HepG2 (cell line): ENCODE data around the gene USP24. TPM values are rescaled to one million over a fixed set of nuclear protein-coding genes. Genes with fewer than 3 reads are reported as not detected.

Experiments
- ATAC-seq: fragments of 200-7000 bp; cut with Tn5 transposase; 3 replicates; pipeline ENCODE4 v1.9.1; 2020; ENCODE audit warnings: mild to moderate bottlenecking, moderate library complexity
- BruUV-seq: library from RNA; stranded (reverse); fragments of 400-500 nt; replicated peaks from 2 replicates; lab custom pipeline; 2021; lab: Mats Ljungman, UMichigan
- CTCF ChIA-PET: fragments of 300-600 bp; formaldehyde crosslinking; extraction: SDS; loops from one replicate; lab custom pipeline; 2021; ENCODE audit warnings: low total read pairs, inconsistent platforms, low intra/inter-chr PET ratio; lab: Yijun Ruan, JAX
- POLR2A ChIA-PET: fragments of 350-600 bp; sonication (Branson Sonifier 250); formaldehyde crosslinking; loops from one replicate; lab custom pipeline; 2020; ENCODE audit warnings: antibody characterized with exemption, inconsistent platforms; lab: Yijun Ruan, JAX
- DNase-seq: peaks from one replicate; pipeline ENCODE4 v3.0.0-alpha.2; 2015; ENCODE audit warnings: low spot score
- FAIRE-seq: peaks from 3 replicates; lab custom pipeline; 2011; peaks lifted over from hg19 to GRCh38; lab: Jason Lieb, UNC
- H2AFZ ChIP-seq: one replicate; pipeline ENCODE4 v1.6.1; 2011; ENCODE audit warnings: low read length, inconsistent platforms
- H3K27ac ChIP-seq: fragments of 300-600 bp; 3 replicates; pipeline ENCODE4 v1.8.0; 2011; ENCODE audit warnings: mixed run types, mild to moderate bottlenecking, mixed read lengths, low read length, inconsistent platforms; ENCODE audit not compliant: insufficient read depth; ENCODE audit errors: extremely low read length
- H3K27me3 ChIP-seq, 2 experiments: fragments of 200-600 bp in 1 of 2; 2 replicates in 1 of 2; 3 replicates in 1 of 2; pipeline versions ENCODE4 v1.6.0 to v1.8.0; 2011; ENCODE audit warnings: low read length in 2 of 2, mild to moderate bottlenecking in 2 of 2, moderate library complexity in 2 of 2, inconsistent platforms in 1 of 2; ENCODE audit not compliant: insufficient read depth in 2 of 2, control insufficient read depth in 1 of 2
- H3K36me3 ChIP-seq, 2 experiments: fragments of 200-600 bp in 1 of 2; replicated peaks in 1 of 2; 2 replicates in 1 of 2; 3 replicates in 1 of 2; pipeline versions ENCODE4 v1.5.1 to v1.8.0; 2011; ENCODE audit warnings: low read length in 2 of 2, inconsistent platforms in 1 of 2; ENCODE audit not compliant: insufficient read depth in 2 of 2, control insufficient read depth in 1 of 2
- H3K4me1 ChIP-seq: 2 replicates; pipeline ENCODE4 v1.5.1; 2012; ENCODE audit warnings: low read length, inconsistent platforms; ENCODE audit not compliant: insufficient read depth
- H3K4me2 ChIP-seq: 2 replicates; pipeline ENCODE4 v1.6.0; 2011; ENCODE audit warnings: low read depth, low read length, inconsistent platforms
- H3K4me3 ChIP-seq, 3 experiments: fragments of 200-600 bp in 1 of 3; sonication (generic), shearing (Covaris generic) in 1 of 3; replicated peaks in 1 of 3; 2 replicates each; pipeline ENCODE4 v1.5.1; 2011 to 2016; ENCODE audit warnings: low read length in 3 of 3, inconsistent platforms in 2 of 3, low read depth in 2 of 3, mild to moderate bottlenecking in 2 of 3, control low read depth in 1 of 3, mixed read lengths in 1 of 3; ENCODE audit not compliant: insufficient read depth in 1 of 3
- H3K79me2 ChIP-seq: one replicate; pipeline ENCODE4 v1.6.1; 2011; ENCODE audit warnings: low read length, inconsistent platforms; ENCODE audit not compliant: insufficient read depth
- H3K9ac ChIP-seq: 2 replicates; pipeline ENCODE4 v1.6.0; 2011; ENCODE audit warnings: mild to moderate bottlenecking, low read depth, low read length, inconsistent platforms; ENCODE audit not compliant: insufficient read depth
- H3K9me3 ChIP-seq: 2 replicates; pipeline ENCODE4 v1.5.1; 2012; ENCODE audit warnings: mild to moderate bottlenecking, low read length
- H4K20me1 ChIP-seq: 2 replicates; pipeline ENCODE4 v1.6.0; 2011; ENCODE audit warnings: inconsistent platforms, mild to moderate bottlenecking, low read length, moderate library complexity; ENCODE audit not compliant: insufficient read depth
- CENPT ChIP-seq: sonication (generic); formaldehyde crosslinking; IDR thresholded peaks from 2 replicates; pipeline ENCODE4 v1.8.0; 2022; ENCODE audit warnings: low read depth, mild to moderate bottlenecking, moderate library complexity, missing genetic modification reagents
- ETS1 ChIP-seq: sonication (generic); formaldehyde crosslinking; IDR thresholded peaks from 2 replicates; pipeline ENCODE4 v1.4.0; 2020; ENCODE audit warnings: missing genetic modification reagents
- ETV6 ChIP-seq: sonication (generic); formaldehyde crosslinking; conservative IDR thresholded peaks from 2 replicates; pipeline ENCODE4 v1.4.0; 2020; ENCODE audit warnings: missing genetic modification reagents
- FOSL2 ChIP-seq: sonication (generic); formaldehyde crosslinking; IDR thresholded peaks from 2 replicates; pipeline ENCODE4 v1.4.0; 2020; ENCODE audit warnings: missing genetic modification reagents
- GPN1 ChIP-seq: sonication (generic); formaldehyde crosslinking; IDR thresholded peaks from 2 replicates; pipeline ENCODE4 v1.5.1; 2020; ENCODE audit warnings: missing genetic modification reagents, borderline replicate concordance
- HES4 ChIP-seq: sonication (generic); formaldehyde crosslinking; IDR thresholded peaks from 2 replicates; pipeline ENCODE4 v1.9.0; 2021; ENCODE audit warnings: mild to moderate bottlenecking, missing genetic modification reagents, borderline replicate concordance
- HIVEP1 ChIP-seq: sonication (generic); formaldehyde crosslinking; IDR thresholded peaks from 2 replicates; pipeline ENCODE4 v1.4.0; 2020; ENCODE audit warnings: mild to moderate bottlenecking, missing genetic modification reagents
- KLF11 ChIP-seq: IDR thresholded peaks from 2 replicates; pipeline ENCODE4 v1.6.1; 2016; ENCODE audit warnings: missing compliant biosample characterization
- KMT2B ChIP-seq: IDR thresholded peaks from 2 replicates; pipeline ENCODE4 v1.6.1; 2016; ENCODE audit warnings: missing genetic modification reagents, missing compliant biosample characterization
- MBD4 ChIP-seq: IDR thresholded peaks from 2 replicates; pipeline ENCODE4 v1.6.1; 2012; ENCODE audit warnings: low read length, inconsistent platforms, borderline replicate concordance
- NFE2L2 ChIP-seq: fragments of 150-350 bp; IDR thresholded peaks from 2 replicates; pipeline ENCODE4 v1.6.1; 2014; ENCODE audit warnings: low read length
- PHF20 ChIP-seq: sonication (generic); formaldehyde crosslinking; IDR thresholded peaks from 2 replicates; pipeline ENCODE4 v1.5.0; 2020; ENCODE audit warnings: mild to moderate bottlenecking, missing genetic modification reagents
- POLR2AphosphoS2 ChIP-seq: IDR thresholded peaks from 2 replicates; pipeline ENCODE4 v1.6.1; 2011; ENCODE audit warnings: low read depth, low read length, improper control_type of control experiment
- ZC3H4 ChIP-seq: sonication (generic); formaldehyde crosslinking; IDR thresholded peaks from 2 replicates; pipeline ENCODE4 v1.4.0; 2020; ENCODE audit warnings: missing genetic modification reagents, borderline replicate concordance
- ZNF572 ChIP-seq: sonication (generic); formaldehyde crosslinking; IDR thresholded peaks from 2 replicates; pipeline ENCODE4 v1.5.1; 2020; ENCODE audit warnings: mild to moderate bottlenecking, missing genetic modification reagents
- ZNF576 ChIP-seq: sonication (generic); formaldehyde crosslinking; IDR thresholded peaks from 2 replicates; pipeline ENCODE4 v1.4.0; 2020; ENCODE audit warnings: mild to moderate bottlenecking, missing genetic modification reagents
- ZNF790 ChIP-seq: sonication (generic); formaldehyde crosslinking; IDR thresholded peaks from 2 replicates; pipeline ENCODE4 v1.8.0; 2022; ENCODE audit warnings: missing genetic modification reagents, mild to moderate bottlenecking, borderline replicate concordance
- ZSCAN21 ChIP-seq: sonication (generic); formaldehyde crosslinking; IDR thresholded peaks from 2 replicates; pipeline ENCODE4 v1.8.0; 2022; ENCODE audit warnings: mild to moderate bottlenecking, missing genetic modification reagents, moderate library complexity, borderline replicate concordance
- WGBS: methylation state at CpG from one replicate; pipeline ENCODE4 v1.1.6; 2017; ENCODE audit warnings: low lambda C conversion rate; 5-methylcytosine and 5-hydroxymethylcytosine counted together
- in situ Hi-C: cut with HindIII; loops from 2 replicates; pipeline ENCODE4 v1.10.0; 2017; ENCODE audit warnings: low pct_unique_long_range_greater_than_20kb; ENCODE audit not compliant: extremely low pct_ligation_motif_present
- intact Hi-C: fragments of 100-400 bp; cut with micrococcal nuclease; formaldehyde crosslinking; loops from one replicate; pipeline ENCODE4 v1.10.0; 2022; ENCODE audit not compliant: unreplicated experiment
- polyA plus RNA-seq, 8 experiments: library from polyadenylated mRNA; depleted of rRNA in 3 of 8; stranded (reverse) in 7 of 8; unstranded in 1 of 8; fragments of >200 nt; fragmentation: Illumina TruSeq in 4 of 8; extraction: Trizol in 4 of 8; gene quantifications; 2 replicates each; pipeline versions ENCODE4 v1.2.1 to v1.2.3, GENCODE V29; 2011 to 2016; ENCODE audit warnings: low read depth in 4 of 8, missing spikeins in 1 of 8, mixed read lengths in 1 of 8; ENCODE audit not compliant: insufficient read depth in 1 of 8
- total RNA-seq, 5 experiments: library from RNA; depleted of rRNA; stranded (reverse); fragments of >200 nt; fragmentation: Illumina TruSeq; extraction: Trizol; gene quantifications; 2 replicates each; pipeline ENCODE4 v1.2.3, GENCODE V29; 2016; ENCODE audit warnings: low read depth in 1 of 5

Gene USP24
- total and polyA plus RNA-seq, 2 of the 13 experiments (the other 11 are each of a cell fraction or from before 2014, with no cell fraction given) = 18.8 to 47.6 TPM

GRCh38 chr1:55234016-55234415 lies 18.9 kb upstream of the USP24 start:
- no peaks in the 10 kb centered on the region for H3K36me3 ChIP-seq
- no peaks in the 10 kb centered on the region for H3K27me3 ChIP-seq
- WGBS = 86% methylated on average over 3 of the region's 3 CpGs
- H3K9me3 ChIP-seq = no peaks in the 10 kb centered on the region
- ATAC-seq (no peak), FAIRE-seq (no peak), DNase-seq (no peak)
- no peak for TF ChIP-seq ZC3H4 (CRISPR knock-in tag)
- TF ChIP-seq ZNF576 = no peak
- no peak for TF ChIP-seq GPN1 (CRISPR knock-in tag)
- no peak for TF ChIP-seq MBD4
- no peak for TF ChIP-seq KMT2B (CRISPR knock-in tag)
- TF ChIP-seq HIVEP1 (CRISPR knock-in tag) = no peak
- TF ChIP-seq HES4 = no peak
- TF ChIP-seq ETS1 (CRISPR knock-in tag) = no peak
- TF ChIP-seq PHF20 (CRISPR knock-in tag) = no peak
- TF ChIP-seq ETV6 (CRISPR knock-in tag) = no peak
- TF ChIP-seq ZNF790 (CRISPR knock-in tag) = no peak
- no peak for TF ChIP-seq CENPT
- no peak for TF ChIP-seq FOSL2
- no peak for TF ChIP-seq ZSCAN21 (CRISPR knock-in tag)
- TF ChIP-seq NFE2L2 = no peak
- TF ChIP-seq KLF11 (CRISPR knock-in tag) = no peak
- no peak for TF ChIP-seq POLR2AphosphoS2
- TF ChIP-seq ZNF572 (CRISPR knock-in tag) = no peak
- intact Hi-C loops = no loop called here
- no peaks in the 10 kb centered on the region for H4K20me1 ChIP-seq
- H3K4me2 ChIP-seq = peak overlapping the region; percentile 66
- H3K4me3 ChIP-seq = peak overlapping the region in 2 of 3 experiments; percentile 46 to 51; a peak in 2 of 6 replicates
- CTCF ChIA-PET = no interaction called here
- peak overlapping the region; percentile 20 for H2AFZ ChIP-seq
- H3K4me1 ChIP-seq = peaks cover 31% of the 10 kb centered on the region
- H3K79me2 ChIP-seq = no peaks in the 10 kb centered on the region
- no TSS peak for BruUV-seq
- H3K27ac ChIP-seq = no peak overlapping the region
- POLR2A ChIA-PET = interaction anchor here (2.6 kb wide), 1 partner anchor 19 kb away, joined by 26 read pairs; the partner anchor contains the start of gene USP24
- peak overlapping the region; percentile 54; the same call in 1 of the 2 replicates for H3K9ac ChIP-seq
- in situ Hi-C loops = no loop called here
